SU-DHL-6 (cell line): ENCODE results near the gene OCLN.

ENCODE experiments used
- H2AFZ ChIP-seq: fragments of 200-600 bp; sonication (generic); 2 replicates; pipeline ENCODE4 v1.6.1; 2014; ENCODE audit warnings: low read depth, mild to moderate bottlenecking, moderate library complexity, mixed read lengths, antibody characterized with exemption, low read length; ENCODE audit not compliant: severe bottlenecking
- H3F3A ChIP-seq: fragments of 200-600 bp; shearing (Covaris generic); 2 replicates; pipeline ENCODE4 v1.6.0; 2016; ENCODE audit warnings: antibody characterized with exemption, mild to moderate bottlenecking; ENCODE audit not compliant: insufficient read depth
- H3K27ac ChIP-seq: fragments of 200-600 bp; sonication (generic); 2 replicates; pipeline ENCODE4 v1.5.1; 2016; ENCODE audit warnings: low read depth, mild to moderate bottlenecking, low read length, moderate library complexity, mixed read lengths
- H3K27me3 ChIP-seq: fragments of 200-600 bp; sonication (generic), shearing (Covaris generic); 2 replicates; pipeline ENCODE4 v1.6.0; 2014; ENCODE audit warnings: mild to moderate bottlenecking, low read length
- H3K36me3 ChIP-seq: fragments of 200-600 bp; sonication (generic); 2 replicates; pipeline ENCODE4 v1.6.1; 2014; ENCODE audit warnings: mild to moderate bottlenecking, low read length, mixed read lengths
- H3K4me2 ChIP-seq: fragments of 300-600, 200-600 bp; shearing (Covaris generic), sonication (generic); 2 replicates; pipeline ENCODE4 v1.6.0; 2014; ENCODE audit warnings: low read length, low read depth, mild to moderate bottlenecking; ENCODE audit not compliant: poor library complexity, severe bottlenecking
- H3K4me3 ChIP-seq: fragments of 200-600 bp; sonication (generic); 2 replicates; pipeline ENCODE4 v1.5.1; 2014; ENCODE audit warnings: antibody characterized with exemption, low read length, mild to moderate bottlenecking, mixed read lengths; ENCODE audit not compliant: insufficient read depth, poor library complexity, severe bottlenecking
- H3K79me2 ChIP-seq: fragments of 200-600 bp; sonication (generic); 2 replicates; pipeline ENCODE4 v1.6.1; 2014; ENCODE audit warnings: mild to moderate bottlenecking, low read length, moderate library complexity; ENCODE audit not compliant: insufficient read depth
- H3K9ac ChIP-seq: fragments of 200-600 bp; sonication (generic); 2 replicates; pipeline ENCODE4 v1.7.0; 2014; ENCODE audit warnings: mild to moderate bottlenecking, low read length
- H3K9me2 ChIP-seq: fragments of 200-600 bp; sonication (generic); replicated peaks from 2 replicates; pipeline ENCODE4 v1.6.1; 2014; ENCODE audit warnings: low read length; ENCODE audit not compliant: insufficient read depth
- H3K9me3 ChIP-seq: fragments of 200-600 bp; sonication (generic); 2 replicates; pipeline ENCODE4 v1.6.1; 2014; ENCODE audit warnings: low read length, mixed read lengths; ENCODE audit not compliant: insufficient read depth
- H4K20me1 ChIP-seq: fragments of 200-600 bp; sonication (generic); 2 replicates; pipeline ENCODE4 v1.6.1; 2014; ENCODE audit warnings: low read depth, mild to moderate bottlenecking, antibody characterized with exemption, low read length, moderate library complexity, mixed read lengths
- EZH2phosphoT487 ChIP-seq: fragments of 200-600 bp; sonication (generic), shearing (Covaris generic); conservative IDR thresholded peaks from 2 replicates; pipeline ENCODE4 v1.6.1; 2018; ENCODE audit warnings: mild to moderate bottlenecking, antibody characterized with exemption, low read length, moderate library complexity, mixed read lengths
- TF ChIP-seq, protein P1 (sequence below): fragments of 200-600 bp; sonication (generic); IDR thresholded peaks from one replicate; pipeline ENCODE4 v1.5.1; 2017; ENCODE audit warnings: antibody characterized with exemption, mild to moderate bottlenecking, low read length, moderate library complexity; ENCODE audit not compliant: insufficient read depth, poor library complexity, severe bottlenecking

The OCLN gene

DNA sequence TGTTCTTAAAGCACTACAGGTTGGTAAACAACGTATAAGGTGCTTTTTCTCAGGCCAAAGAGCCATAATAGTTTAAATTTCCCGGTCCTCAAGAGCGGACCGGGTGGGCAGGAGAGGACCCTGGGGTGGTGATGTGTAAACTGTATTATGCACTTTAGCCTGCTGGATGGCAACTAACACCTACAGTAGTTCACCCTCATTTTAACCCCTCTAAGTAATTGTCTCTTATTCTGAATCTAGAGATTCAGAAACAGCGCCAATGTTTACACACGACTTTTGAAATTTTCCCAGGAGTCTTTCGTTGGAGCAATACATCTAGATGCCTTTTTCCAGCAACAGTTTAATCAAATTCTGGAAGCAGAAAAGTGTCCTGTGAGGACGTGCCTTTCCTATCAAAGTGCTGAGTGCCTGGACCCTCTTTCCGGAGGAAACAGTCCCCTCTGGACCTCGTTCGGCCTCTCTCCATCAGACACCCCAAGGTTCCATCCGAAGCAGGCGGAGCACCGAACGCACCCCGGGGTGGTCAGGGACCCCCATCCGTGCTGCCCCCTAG, 676 bp upstream of the OCLN start:
- H3K9ac ChIP-seq, result no peak overlapping the region
- H3K9me2 ChIP-seq, result no peaks in the 10 kb centered on the region
- H3K27me3 ChIP-seq, result no peaks in the 10 kb centered on the region
- H3K4me2 ChIP-seq, result no peak overlapping the region
- no peak overlapping the region for H3K27ac ChIP-seq
- no peaks in the 10 kb centered on the region for H3F3A ChIP-seq
- no peak for TF ChIP-seq EZH2phosphoT487
- TF ChIP-seq, protein P1, sequence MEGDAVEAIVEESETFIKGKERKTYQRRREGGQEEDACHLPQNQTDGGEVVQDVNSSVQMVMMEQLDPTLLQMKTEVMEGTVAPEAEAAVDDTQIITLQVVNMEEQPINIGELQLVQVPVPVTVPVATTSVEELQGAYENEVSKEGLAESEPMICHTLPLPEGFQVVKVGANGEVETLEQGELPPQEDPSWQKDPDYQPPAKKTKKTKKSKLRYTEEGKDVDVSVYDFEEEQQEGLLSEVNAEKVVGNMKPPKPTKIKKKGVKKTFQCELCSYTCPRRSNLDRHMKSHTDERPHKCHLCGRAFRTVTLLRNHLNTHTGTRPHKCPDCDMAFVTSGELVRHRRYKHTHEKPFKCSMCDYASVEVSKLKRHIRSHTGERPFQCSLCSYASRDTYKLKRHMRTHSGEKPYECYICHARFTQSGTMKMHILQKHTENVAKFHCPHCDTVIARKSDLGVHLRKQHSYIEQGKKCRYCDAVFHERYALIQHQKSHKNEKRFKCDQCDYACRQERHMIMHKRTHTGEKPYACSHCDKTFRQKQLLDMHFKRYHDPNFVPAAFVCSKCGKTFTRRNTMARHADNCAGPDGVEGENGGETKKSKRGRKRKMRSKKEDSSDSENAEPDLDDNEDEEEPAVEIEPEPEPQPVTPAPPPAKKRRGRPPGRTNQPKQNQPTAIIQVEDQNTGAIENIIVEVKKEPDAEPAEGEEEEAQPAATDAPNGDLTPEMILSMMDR, result no peak
- no peaks in the 10 kb centered on the region for H4K20me1 ChIP-seq
- H3K4me3 ChIP-seq, result no peak overlapping the region
- H2AFZ ChIP-seq, result no peak overlapping the region
- no peaks in the 10 kb centered on the region for H3K36me3 ChIP-seq
- H3K9me3 ChIP-seq, result no peaks in the 10 kb centered on the region
- no peaks in the 10 kb centered on the region for H3K79me2 ChIP-seq

DNA sequence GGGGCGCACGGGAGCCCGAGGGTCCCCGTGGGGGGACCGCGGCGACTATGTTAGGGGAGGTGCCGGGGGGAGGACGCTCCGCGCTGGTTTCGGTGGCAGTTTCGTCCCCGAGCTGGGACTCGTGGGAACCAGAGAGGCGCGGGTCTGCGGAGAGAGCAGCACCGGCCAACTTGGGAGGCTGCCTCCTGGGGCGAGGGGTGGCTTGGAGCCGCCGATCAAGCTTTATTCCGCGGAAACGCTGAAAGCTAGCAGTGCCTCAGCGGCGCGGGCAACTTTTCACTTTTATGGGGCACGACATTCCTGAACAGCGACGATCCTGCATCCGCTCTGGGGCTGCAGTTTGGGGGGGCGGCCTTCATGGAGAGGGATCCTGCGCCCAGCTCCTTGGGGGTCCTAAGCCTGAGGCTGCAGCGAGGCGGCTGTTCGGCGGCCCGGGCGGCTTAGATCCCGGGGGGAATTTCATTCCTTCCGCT, 369 bp downstream of the OCLN start:
- TF ChIP-seq, protein P1, result no peak
- TF ChIP-seq EZH2phosphoT487, result no peak
- H3K36me3 ChIP-seq, result no peaks in the 10 kb centered on the region
- no peaks in the 10 kb centered on the region for H3K9me2 ChIP-seq
- H3K9me3 ChIP-seq, result no peaks in the 10 kb centered on the region
- no peak overlapping the region for H3K27ac ChIP-seq
- H3K79me2 ChIP-seq, result no peaks in the 10 kb centered on the region
- no peak overlapping the region for H3K9ac ChIP-seq
- H3K27me3 ChIP-seq, result no peaks in the 10 kb centered on the region
- no peak overlapping the region for H3K4me3 ChIP-seq
- H2AFZ ChIP-seq, result no peak overlapping the region
- no peaks in the 10 kb centered on the region for H3F3A ChIP-seq
- no peaks in the 10 kb centered on the region for H4K20me1 ChIP-seq
- H3K4me2 ChIP-seq, result no peak overlapping the region

DNA sequence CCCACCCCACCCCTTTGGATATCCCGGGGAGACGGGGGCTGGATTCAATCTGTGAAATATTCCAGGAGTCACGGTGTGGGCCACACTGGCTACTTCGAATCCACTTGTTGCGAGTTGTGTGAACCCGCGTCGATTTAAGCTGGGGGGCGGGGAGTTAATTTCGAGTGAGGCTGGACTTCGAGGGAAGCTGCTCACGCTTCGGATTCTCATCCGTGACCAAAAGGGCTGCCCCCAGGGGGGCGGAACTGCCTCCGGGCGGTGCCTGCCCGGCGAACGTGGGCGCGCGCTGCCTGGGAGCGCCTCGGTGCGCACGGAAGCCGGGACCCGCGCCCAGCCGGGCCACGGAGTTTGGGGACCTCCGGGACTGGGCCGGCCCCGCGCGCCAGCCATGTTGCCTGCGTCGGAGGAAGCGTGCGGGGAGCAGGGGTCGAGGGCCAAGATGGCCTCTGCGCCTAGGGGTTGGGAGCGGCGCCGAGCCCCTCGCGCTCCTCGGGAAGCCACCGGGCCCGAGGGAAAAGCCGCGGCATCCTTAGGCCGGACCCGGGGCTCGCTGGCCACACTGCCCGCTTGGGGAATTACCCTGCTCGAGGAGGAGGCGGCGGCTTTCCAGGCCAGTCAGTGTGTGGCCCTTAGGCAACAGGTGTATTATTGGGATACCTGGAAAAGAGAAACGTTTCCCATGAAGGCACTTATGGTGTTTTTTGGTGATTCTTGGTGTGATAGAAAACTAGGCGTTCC, 975 bp downstream of the OCLN start:
- Histone ChIP-seq H4K20me1 (no peaks in the 10 kb centered on the region), H3F3A (no peaks in the 10 kb centered on the region), H3K9me3 (no peaks in the 10 kb centered on the region), H3K27ac (no peak overlapping the region), H3K9me2 (no peaks in the 10 kb centered on the region), H2AFZ (no peak overlapping the region), H3K4me3 (no peak overlapping the region), H3K36me3 (no peaks in the 10 kb centered on the region), H3K27me3 (no peaks in the 10 kb centered on the region), H3K4me2 (no peak overlapping the region), H3K79me2 (no peaks in the 10 kb centered on the region), H3K9ac (no peak overlapping the region)
- TF ChIP-seq EZH2phosphoT487, result no peak
- TF ChIP-seq, protein P1, result no peak
